Spleen (tissue), 11 donors: Measurements from ENCODE around the gene APP. TPM values are rescaled to one million over a fixed set of nuclear protein-coding genes. Genes with fewer than 3 reads are reported as not detected.

ENCODE experiments used
- DNase-seq: peaks from one replicate; pipeline ENCODE4 v3.0.0-alpha.2; 2020
- H3K27ac ChIP-seq, 8 donors: fragments of 200-600 bp; sonication (generic) in 7 of 8; 1 replicate in 4 of 8; 2 replicates in 4 of 8; pipeline versions ENCODE4 v1.5.0 to v1.8.0; 2016 to 2021; ENCODE audit warnings: inconsistent platforms in 4 of 8, mild to moderate bottlenecking in 4 of 8, moderate library complexity in 1 of 8
- H3K27me3 ChIP-seq, 7 donors: fragments of 200-600 bp; sonication (generic) in 6 of 7; replicated peaks in 1 of 7; 1 replicate in 4 of 7; 2 replicates in 3 of 7; pipeline versions ENCODE4 v1.5.0 to v1.8.0; 2016 to 2021; ENCODE audit warnings: inconsistent platforms in 3 of 7, mild to moderate bottlenecking in 1 of 7
- H3K36me3 ChIP-seq, 6 donors: fragments of 200-600 bp; sonication (generic) in 5 of 6; 1 replicate in 4 of 6; 2 replicates in 2 of 6; pipeline versions ENCODE4 v1.5.0 to v1.8.0; 2016 to 2021; ENCODE audit warnings: inconsistent platforms in 2 of 6
- H3K4me1 ChIP-seq, 6 donors: fragments of 200-600 bp; sonication (generic) in 5 of 6; 1 replicate in 3 of 6; 2 replicates in 3 of 6; pipeline versions ENCODE4 v1.5.0 to v1.8.0; 2016 to 2021; ENCODE audit warnings: inconsistent platforms in 3 of 6
- H3K4me3 ChIP-seq, 8 donors: fragments of 200-600 bp; sonication (generic) in 7 of 8; 1 replicate in 4 of 8; 2 replicates in 4 of 8; pipeline versions ENCODE4 v1.5.0 to v1.8.0; 2016 to 2021; ENCODE audit warnings: inconsistent platforms in 4 of 8, mild to moderate bottlenecking in 4 of 8, moderate library complexity in 2 of 8
- H3K9me3 ChIP-seq, 8 donors: fragments of 200-600 bp; sonication (generic) in 7 of 8; 1 replicate in 4 of 8; 2 replicates in 4 of 8; pipeline versions ENCODE4 v1.5.0 to v1.8.0; 2016 to 2021; ENCODE audit warnings: inconsistent platforms in 4 of 8
- CTCF ChIP-seq, 11 experiments: fragments of 200-600 bp in 7 of 11; fragments of 450-650 bp in 4 of 11; sonication (generic) in 4 of 11; IDR thresholded peaks in 8 of 11; conservative IDR thresholded peaks in 3 of 11; 1 replicate in 7 of 11; 2 replicates in 4 of 11; pipeline versions ENCODE4 v1.4.0 to v1.8.0; 2016 to 2021; ENCODE audit warnings: antibody characterized with exemption in 11 of 11, inconsistent platforms in 4 of 11, mild to moderate bottlenecking in 1 of 11
- POLR2A ChIP-seq, 3 donors: fragments of 450-650 bp; IDR thresholded peaks; one replicate each; pipeline ENCODE4 v1.5.1; 2017; ENCODE audit warnings: antibody characterized with exemption in 3 of 3, mild to moderate bottlenecking in 1 of 3
- POLR2AphosphoS5 ChIP-seq, 3 donors: sonication (generic); formaldehyde crosslinking; IDR thresholded peaks; one replicate each; pipeline ENCODE4 v1.5.1; 2017; ENCODE audit warnings: antibody characterized with exemption in 3 of 3
- WGBS, 5 donors: extraction: QIAGEN DNeasy Blood & Tissue Kit in 3 of 5; methylation state at CpG; one replicate each; pipeline versions ENCODE4 v1.1.5 to v1.1.7; 2013 to 2018; 5-methylcytosine and 5-hydroxymethylcytosine counted together
- intact Hi-C: fragments of 100-400 bp; cut with DNase I; formaldehyde crosslinking; loops from one replicate; pipeline ENCODE4 v1.15.0; 2023; ENCODE audit warnings: low total_unique reads
- polyA plus RNA-seq, 3 donors: library from polyadenylated mRNA; stranded (reverse); fragments of 200-250 nt; gene quantifications; one replicate each; pipeline ENCODE4 v1.2.1, GENCODE V29; 2013
- total RNA-seq, 7 donors: library from RNA; depleted of rRNA in 3 of 7; stranded (reverse); fragments of >200 nt in 3 of 7; fragmentation: NEBNext Ultra II Directional in 4 of 7; extraction: Animal tissue kit (Norgen Biotek cat#: 25700) in 4 of 7; gene quantifications; one replicate each; pipeline versions ENCODE4 v1.1.0 to v1.2.1, GENCODE V29; 2016 to 2021
- donor health status: healthy with polysubstance abuse.
- donor health status: DM: no; HTN: no; CAD: no; lungs with moderate emphysema.
- donor health status: DM: no; HTN: no; CAD: no.
- donor health status: Bipolar disorder and iron deficiency.
- donor health status: healthy.
- donor health status: DM: no; HTN: no; CAD: no.
- donor health status: DM: yes; HTN: yes; CAD: no.

APP gene
- total and polyA plus RNA-seq, 10 donors, result 25.3 to 398 (median 282) TPM

GRCh38 chr21:26052057-26052456 lies 118.5 kb downstream of the APP start:
- WGBS, 5 donors, result 91 to 100% (median 98%) methylated on average over 2 of the region's 2 CpGs

DNA sequence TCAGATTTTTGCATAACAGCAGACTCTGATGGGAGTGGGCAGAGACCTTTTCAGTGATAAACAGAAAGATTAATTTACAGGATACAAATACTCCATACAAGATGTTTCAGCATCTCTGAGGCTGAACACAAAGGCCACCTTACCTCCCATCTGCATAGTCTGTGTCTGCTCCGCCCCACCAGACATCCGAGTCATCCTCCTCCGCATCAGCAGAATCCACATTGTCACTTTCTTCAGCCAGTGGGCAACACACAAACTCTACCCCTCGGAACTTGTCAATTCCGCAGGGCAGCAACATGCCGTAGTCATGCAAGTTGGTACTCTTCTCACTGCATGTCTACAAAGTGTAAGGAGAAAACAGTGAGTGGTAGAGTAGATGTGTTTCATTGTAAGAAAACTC lies 119.7 kb downstream of the APP start:
- peaks cover 0 to 7% (median 0%) of the 10 kb centered on the region in 6 donors for H3K4me1 ChIP-seq
- 95 to 99% (median 97%) methylated on average over 6 of the region's 6 CpGs for WGBS, 5 donors
- H3K4me3 ChIP-seq, result no peak overlapping the region
- no peak for TF ChIP-seq POLR2AphosphoS5 (IDR thresholded peaks at IDR 0.05)
- no peak for TF ChIP-seq CTCF (IDR thresholded peaks at IDR 0.05 in 8 of 11, conservative IDR thresholded peaks at IDR 0.05 in 3 of 11)
- TF ChIP-seq POLR2A (IDR thresholded peaks at IDR 0.05), result no peak
- H3K27ac ChIP-seq, result no peak overlapping the region
- no peaks in the 10 kb centered on the region for H3K27me3 ChIP-seq
- no peaks in the 10 kb centered on the region for H3K9me3 ChIP-seq
- DNase-seq, result no peak
- H3K36me3 ChIP-seq, result peaks cover 0 to 70% (median 11%) of the 10 kb centered on the region in 6 donors
- intact Hi-C loops, result no loop called here

More at GRCh38 chr21:26052057-26052456, 118.5 kb downstream of the APP start:
- DNase-seq, result no peak
- H3K4me1 ChIP-seq, result peaks cover 0 to 10% (median 0%) of the 10 kb centered on the region in 6 donors
- H3K27ac ChIP-seq, result no peak overlapping the region
- H3K4me3 ChIP-seq, result no peak overlapping the region
- H3K27me3 ChIP-seq, result no peaks in the 10 kb centered on the region
- intact Hi-C loops, result no loop called here
- TF ChIP-seq POLR2A (IDR thresholded peaks at IDR 0.05) (no peak), CTCF (IDR thresholded peaks at IDR 0.05 in 8 of 11, conservative IDR thresholded peaks at IDR 0.05 in 3 of 11) (no peak), POLR2AphosphoS5 (IDR thresholded peaks at IDR 0.05) (no peak)
- peaks cover 0 to 62% (median 11%) of the 10 kb centered on the region in 6 donors for H3K36me3 ChIP-seq
- no peaks in the 10 kb centered on the region for H3K9me3 ChIP-seq

- intact Hi-C loops, result no loop called here
- WGBS, 5 donors, result 89 to 100% (median 97%) methylated on average over 1 of the region's 1 CpG
- TF ChIP-seq POLR2AphosphoS5 (IDR thresholded peaks at IDR 0.05), result no peak
- TF ChIP-seq CTCF (IDR thresholded peaks at IDR 0.05 in 8 of 11, conservative IDR thresholded peaks at IDR 0.05 in 3 of 11), result no peak
- no peak for TF ChIP-seq POLR2A (IDR thresholded peaks at IDR 0.05)
- no peaks in the 10 kb centered on the region for H3K4me1 ChIP-seq
- no peaks in the 10 kb centered on the region for H3K27me3 ChIP-seq
- H3K9me3 ChIP-seq, result no peaks in the 10 kb centered on the region
- H3K36me3 ChIP-seq, result peaks cover 0 to 78% (median 11%) of the 10 kb centered on the region in 6 donors
- H3K4me3 ChIP-seq, result no peak overlapping the region
- no peak for DNase-seq
- H3K27ac ChIP-seq, result no peak overlapping the region
These were observed 120.8 kb downstream of the APP start for GRCh38 chr21:26049803-26050202.

- Histone ChIP-seq H3K27ac (no peak overlapping the region), H3K36me3 (peaks cover 0 to 90% (median 10%) of the 10 kb centered on the region in 6 donors), H3K4me3 (no peak overlapping the region), H3K27me3 (no peaks in the 10 kb centered on the region), H3K4me1 (no peaks in the 10 kb centered on the region), H3K9me3 (no peaks in the 10 kb centered on the region)
- intact Hi-C loops, result no loop called here
- 81 to 87% (median 85%) methylated on average over 7 of the region's 7 CpGs for WGBS, 5 donors
- TF ChIP-seq POLR2A (IDR thresholded peaks at IDR 0.05) (no peak), CTCF (IDR thresholded peaks at IDR 0.05 in 8 of 11, conservative IDR thresholded peaks at IDR 0.05 in 3 of 11) (no peak), POLR2AphosphoS5 (IDR thresholded peaks at IDR 0.05) (no peak)
- DNase-seq, result no peak
These were observed 123.1 kb downstream of the APP start for GRCh38 chr21:26047279-26047967.
